Measurements from ENCODE around the gene COX5B. TPM values are rescaled to one million over a fixed set of nuclear protein-coding genes. Genes with fewer than 3 reads are reported as not detected.

COX5B gene
- total RNA-seq, 1 experiment from 2014 or later: 346 TPM

- TF ChIP-seq AFF4 (CRISPR knock-in tag; IDR thresholded peaks at IDR 0.05; ENCODE audit: borderline replicate concordance) (no peak), ZNF425 (CRISPR knock-in tag; conservative IDR thresholded peaks at IDR 0.05) (no peak), ZMAT4 (CRISPR knock-in tag; IDR thresholded peaks at IDR 0.05) (no peak)
Observed at GRCh38 chr2:97693476-97693875, 47.6 kb downstream of the COX5B start (continued).

GRCh38 chr2:97695744-97696143 lies 49.9 kb downstream of the COX5B start:
- no peak for TF ChIP-seq HMGA2 (CRISPR knock-in tag; IDR thresholded peaks at IDR 0.05)
- TF ChIP-seq AR (CRISPR knock-in tag; IDR thresholded peaks at IDR 0.05): no peak
- no peak for TF ChIP-seq SOX15 (CRISPR knock-in tag; IDR thresholded peaks at IDR 0.05)
- DNase-seq (ENCODE audit: low spot score): no peak
- H3K36me3 Mint-ChIP-seq: no peaks in the 10 kb centered on the region
- ChIA-PET POLR2A (interaction anchor here (0.5 kb wide), 1 partner anchor 1164 kb away, joined by 3 read pairs; no protein-coding TSS in a partner anchor), CTCF (interaction anchor here (1.3 to 7.3 kb wide), 5 partner anchors 16 to 105 kb away, joined by 3 to 138 read pairs (median 99); partner anchors contain the start of genes ACTR1B, ANKRD36B, C2orf92 and ZAP70)
- peaks cover 28% of the 10 kb centered on the region for H3K4me1 Mint-ChIP-seq
- H3K27ac Mint-ChIP-seq: no peak overlapping the region
- no peak overlapping the region for H3K4me3 Mint-ChIP-seq
- ATAC-seq: no peak
- H3K9me3 Mint-ChIP-seq: no peaks in the 10 kb centered on the region
- H3K27me3 Mint-ChIP-seq (ENCODE audit: low read depth): peaks cover 6% of the 10 kb centered on the region; the same call in 1 of the 2 replicates

GRCh38 chr2:97697252-97698235 lies 51.7 kb downstream of the COX5B start:
- no peak overlapping the region for H3K27ac Mint-ChIP-seq
- POLR2A ChIA-PET: interaction anchor here (1.2 kb wide), 1 partner anchor 34 kb away, joined by 4 read pairs; the partner anchor contains the start of gene ACTR1B
- H3K9me3 Mint-ChIP-seq: no peaks in the 10 kb centered on the region

More at GRCh38 chr2:97697252-97698235, 51.7 kb downstream of the COX5B start:
- no peaks in the 10 kb centered on the region for H3K36me3 Mint-ChIP-seq
- no peak overlapping the region for H3K4me3 Mint-ChIP-seq
- peaks cover 6% of the 10 kb centered on the region; the same call in 1 of the 2 replicates for H3K27me3 Mint-ChIP-seq (ENCODE audit: low read depth)
- TF ChIP-seq ZNF232 (CRISPR knock-in tag; IDR thresholded peaks at IDR 0.05) (no peak), HMGXB4 (CRISPR knock-in tag; IDR thresholded peaks at IDR 0.05) (peak; percentile 38; the same call in 1 of the 2 replicates), ZNF121 (CRISPR knock-in tag; IDR thresholded peaks at IDR 0.05) (no peak), CTCF (IDR thresholded peaks at IDR 0.05) (peak; percentile 92)
- peak; percentile 73 for ATAC-seq
- CTCF ChIA-PET: interaction anchor here (0.7 to 7.3 kb wide), 16 partner anchors 8 to 342 kb away, joined by 3 to 138 read pairs (median 5); partner anchors contain the start of genes ACTR1B, ANKRD36B, COX5B and ZAP70
- peaks cover 20% of the 10 kb centered on the region for H3K4me1 Mint-ChIP-seq
- DNase-seq (ENCODE audit: low spot score): peak; percentile 92

Data from WTC11 (cell line).